HG02623 (cell line): ENCODE data around the gene DNAJB6.
"Not testable (repeated sequence)": the region's sequence is repeated elsewhere in the genome, so short reads cannot be mapped to it uniquely, and the experiment has no call there.

Source experiments
- ATAC-seq: cut with Tn5 transposase; IDR thresholded peaks from one replicate; pipeline ENCODE4 v1.9.1; 2021; ENCODE audit warnings: moderate library complexity; ENCODE audit not compliant: unreplicated experiment

The DNAJB6 gene

GRCh38 chr7:157438121-157439025 lies 101.6 kb downstream of the DNAJB6 start:
- ATAC-seq: no peak

- no peak for ATAC-seq
These were observed 102.3 kb downstream of the DNAJB6 start for GRCh38 chr7:157439149-157439548.

- no peak for ATAC-seq
These were observed 103.0 kb downstream of the DNAJB6 start for GRCh38 chr7:157439761-157440160.

GRCh38 chr7:157440346-157441022 lies 103.7 kb downstream of the DNAJB6 start:
- ATAC-seq: no peak

GRCh38 chr7:157441023-157441399 lies 104.2 kb downstream of the DNAJB6 start:
- no peak for ATAC-seq

GRCh38 chr7:157442456-157442855 lies 105.7 kb downstream of the DNAJB6 start:
- ATAC-seq: no peak

GRCh38 chr7:157442993-157443831 lies 106.4 kb downstream of the DNAJB6 start:
- ATAC-seq: no peak

- no peak for ATAC-seq
These were observed 107.4 kb downstream of the DNAJB6 start for GRCh38 chr7:157444011-157444842.

GRCh38 chr7:157444843-157445135 lies 108.0 kb downstream of the DNAJB6 start:
- no peak for ATAC-seq

- ATAC-seq: no peak
These were observed 108.6 kb downstream of the DNAJB6 start for GRCh38 chr7:157445246-157445955.

- no peak for ATAC-seq
These were observed 109.1 kb downstream of the DNAJB6 start for GRCh38 chr7:157445956-157446295.

- ATAC-seq: no peak
These were observed 109.5 kb downstream of the DNAJB6 start for GRCh38 chr7:157446322-157446721.

- ATAC-seq: not testable (repeated sequence)
These were observed 117.2 kb downstream of the DNAJB6 start for GRCh38 chr7:157454003-157454402.

- no peak for ATAC-seq
These were observed 120.8 kb downstream of the DNAJB6 start for GRCh38 chr7:157457355-157458253.

- no peak for ATAC-seq
These were observed 121.4 kb downstream of the DNAJB6 start for GRCh38 chr7:157458254-157458633.

- ATAC-seq: no peak
These were observed 123.2 kb downstream of the DNAJB6 start for GRCh38 chr7:157459966-157460365.

- no peak for ATAC-seq
These were observed 123.9 kb downstream of the DNAJB6 start for GRCh38 chr7:157460721-157461120.

GRCh38 chr7:157461573-157462418 lies 125.0 kb downstream of the DNAJB6 start:
- ATAC-seq: no peak
